B cell (primary cell): ENCODE measurements around the gene UCHL1. TPM values are rescaled to one million over a fixed set of nuclear protein-coding genes. Genes with fewer than 3 reads are reported as not detected.

Experiments used
- ATAC-seq: fragments of 200-7000 bp; cut with Tn5 transposase; one replicate; pipeline ENCODE4 v1.10.0; 2021; ENCODE audit warnings: low read depth, mild to moderate bottlenecking, moderate number of reproducible peaks, moderate library complexity
- CTCF ChIA-PET: fragments of 350-600 bp; sonication (Branson Sonifier 250); formaldehyde crosslinking; loops from one replicate; lab custom pipeline; 2021; ENCODE audit warnings: antibody characterized with exemption, inconsistent platforms; lab: Charles Lee
- POLR2A ChIA-PET: fragments of 350-600 bp; sonication (Branson Sonifier 250); formaldehyde crosslinking; loops from one replicate; lab custom pipeline; 2021; ENCODE audit warnings: antibody characterized with exemption; lab: Charles Lee
- DNase-seq: peaks from one replicate; pipeline ENCODE4 v3.0.0; 2013
- H2AFZ ChIP-seq: 2 replicates; pipeline ENCODE4 v1.6.1; 2012; ENCODE audit warnings: mild to moderate bottlenecking, low read depth, low read length; ENCODE audit not compliant: insufficient read depth, poor library complexity, severe bottlenecking
- H3K27ac ChIP-seq, 2 donors: 1 replicate in 1 of 2; 2 replicates in 1 of 2; pipeline ENCODE4 v1.5.1; 2012 to 2013; ENCODE audit warnings: low read length in 2 of 2, mild to moderate bottlenecking in 2 of 2, moderate library complexity in 1 of 2
- H3K27me3 ChIP-seq, 4 experiments: fragments of 200-600 bp in 1 of 4; sonication (generic) in 1 of 4; replicated peaks in 1 of 4; 1 replicate in 2 of 4; 2 replicates in 2 of 4; pipeline versions ENCODE4 v1.6.1 to v1.7.0; 2013 to 2016; ENCODE audit warnings: low read length in 3 of 4, mild to moderate bottlenecking in 2 of 4, mixed read lengths in 1 of 4, moderate library complexity in 1 of 4; ENCODE audit not compliant: insufficient read depth in 4 of 4, control insufficient read depth in 3 of 4; ENCODE audit errors: control extremely low read depth in 1 of 4
- H3K36me3 ChIP-seq, 2 experiments: replicated peaks in 1 of 2; 1 replicate in 1 of 2; 2 replicates in 1 of 2; pipeline versions ENCODE4 v1.6.1 to v1.7.1; 2013; ENCODE audit warnings: low read length in 1 of 2; ENCODE audit not compliant: insufficient read depth in 2 of 2, control insufficient read depth in 1 of 2; ENCODE audit errors: control extremely low read depth in 1 of 2, extremely low read depth in 1 of 2
- H3K4me1 ChIP-seq, 2 donors: fragments of 200-600 bp in 1 of 2; sonication (generic) in 1 of 2; 1 replicate in 1 of 2; 2 replicates in 1 of 2; pipeline versions ENCODE4 v1.5.1 to v1.6.1; 2013 to 2017; ENCODE audit warnings: low read length in 2 of 2; ENCODE audit not compliant: control insufficient read depth in 2 of 2, insufficient read depth in 2 of 2
- H3K4me2 ChIP-seq: replicated peaks from 2 replicates; pipeline ENCODE3; 2012; ENCODE audit warnings: mild to moderate bottlenecking, low read depth, low read length; ENCODE audit not compliant: poor library complexity, severe bottlenecking
- H3K4me3 ChIP-seq, 5 experiments: fragments of 200-600 bp in 1 of 5; sonication (generic) in 1 of 5; 1 replicate in 3 of 5; 2 replicates in 2 of 5; pipeline versions ENCODE4 v1.5.1 to v1.7.0; 2011 to 2016; ENCODE audit warnings: low read length in 4 of 5, mild to moderate bottlenecking in 4 of 5, low read depth in 2 of 5, control low read depth in 1 of 5, moderate library complexity in 1 of 5; ENCODE audit not compliant: insufficient read depth in 1 of 5; ENCODE audit errors: control extremely low read depth in 1 of 5, extremely low read depth in 1 of 5
- H3K79me2 ChIP-seq: fragments of 200-600 bp; sonication (generic); one replicate; pipeline ENCODE4 v1.6.0; 2016; ENCODE audit warnings: low read length; ENCODE audit not compliant: control insufficient read depth, insufficient read depth
- H3K9ac ChIP-seq: fragments of 200-600 bp; sonication (generic); 2 replicates; pipeline ENCODE4 v1.6.1; 2017; ENCODE audit warnings: mild to moderate bottlenecking, low read length, moderate library complexity
- H3K9me3 ChIP-seq, 3 donors: one replicate each; pipeline versions ENCODE4 v1.6.1 to v1.7.1; 2013; ENCODE audit warnings: low read length in 2 of 3; ENCODE audit not compliant: control insufficient read depth in 2 of 3, insufficient read depth in 1 of 3; ENCODE audit errors: control extremely low read depth in 1 of 3
- H4K20me1 ChIP-seq: 2 replicates; pipeline ENCODE4 v1.6.0; 2012; ENCODE audit warnings: mild to moderate bottlenecking, low read length; ENCODE audit not compliant: insufficient read depth, control insufficient read depth, poor library complexity, severe bottlenecking
- H3K27ac Mint-ChIP-seq: one replicate; pipeline ENCODE4 v1.8.0; 2021; ENCODE audit warnings: mixed read lengths
- H3K27me3 Mint-ChIP-seq: one replicate; pipeline ENCODE4 v1.8.0; 2021; ENCODE audit warnings: mixed read lengths
- H3K4me1 Mint-ChIP-seq: one replicate; pipeline ENCODE4 v1.8.0; 2021; ENCODE audit warnings: mixed read lengths
- H3K4me3 Mint-ChIP-seq: one replicate; pipeline ENCODE4 v1.8.0; 2021; ENCODE audit warnings: mixed read lengths
- H3K9me3 Mint-ChIP-seq: one replicate; pipeline ENCODE4 v1.8.0; 2022; ENCODE audit warnings: mixed read lengths; ENCODE audit not compliant: insufficient read depth
- EZH2 ChIP-seq: IDR thresholded peaks from 2 replicates; pipeline ENCODE4 v1.6.1; 2012; ENCODE audit warnings: borderline replicate concordance, low read depth, mild to moderate bottlenecking, moderate library complexity, low read length; ENCODE audit not compliant: insufficient read depth, poor library complexity, severe bottlenecking
- WGBS: methylation state at CpG from one replicate; pipeline ENCODE4 v1.1.5; 2013; ENCODE audit warnings: missing lambda C conversion rate; ENCODE audit not compliant: insufficient coverage; 5-methylcytosine and 5-hydroxymethylcytosine counted together
- intact Hi-C: fragments of 100-400 bp; cut with micrococcal nuclease; formaldehyde crosslinking; loops from one replicate; pipeline ENCODE4 v1.10.0; 2022
- polyA plus RNA-seq: library from polyadenylated mRNA; depleted of rRNA; stranded (reverse); fragments of >200 nt; gene quantifications from 2 replicates; pipeline ENCODE4 v1.2.3, GENCODE V29; 2012
- total RNA-seq, 2 donors: library from RNA; stranded (reverse); fragments of 120-200 nt in 1 of 2; gene quantifications; 1 replicate in 1 of 2; 2 replicates in 1 of 2; pipeline versions ENCODE4 v1.2.3 to v1.2.4, GENCODE V29; 2013 to 2022
- TF ChIP-seq, protein P1 (sequence below): fragments of 200-600 bp; IDR thresholded peaks from one replicate; pipeline ENCODE4 v1.8.0; 2022; ENCODE audit warnings: antibody characterized with exemption, mild to moderate bottlenecking

The UCHL1 gene
- total and polyA plus RNA-seq, 2 donors (not counting 1 experiment from before 2014, with no cell fraction given) = 0.47 to 0.84 TPM

DNA sequence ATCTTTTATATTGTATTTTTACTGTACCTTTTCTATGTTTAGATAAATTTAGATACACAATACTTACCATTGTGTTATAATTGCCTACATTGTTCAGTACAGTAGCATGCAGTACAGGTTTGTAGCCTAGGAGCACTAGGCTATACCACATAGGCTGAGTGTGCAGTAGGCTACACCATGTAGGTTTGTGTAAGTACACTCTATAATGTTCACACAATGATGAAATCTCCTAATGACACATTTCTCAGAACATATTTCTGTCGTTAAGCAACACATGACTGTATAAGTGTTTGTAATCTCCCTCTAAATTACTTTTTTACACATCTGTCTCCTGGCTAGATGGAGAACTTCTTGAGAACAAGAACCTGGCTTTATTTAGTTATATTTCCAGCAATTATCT, 40.3 kb downstream of the UCHL1 start:
- no peak for TF ChIP-seq EZH2
- TF ChIP-seq, protein P1, sequence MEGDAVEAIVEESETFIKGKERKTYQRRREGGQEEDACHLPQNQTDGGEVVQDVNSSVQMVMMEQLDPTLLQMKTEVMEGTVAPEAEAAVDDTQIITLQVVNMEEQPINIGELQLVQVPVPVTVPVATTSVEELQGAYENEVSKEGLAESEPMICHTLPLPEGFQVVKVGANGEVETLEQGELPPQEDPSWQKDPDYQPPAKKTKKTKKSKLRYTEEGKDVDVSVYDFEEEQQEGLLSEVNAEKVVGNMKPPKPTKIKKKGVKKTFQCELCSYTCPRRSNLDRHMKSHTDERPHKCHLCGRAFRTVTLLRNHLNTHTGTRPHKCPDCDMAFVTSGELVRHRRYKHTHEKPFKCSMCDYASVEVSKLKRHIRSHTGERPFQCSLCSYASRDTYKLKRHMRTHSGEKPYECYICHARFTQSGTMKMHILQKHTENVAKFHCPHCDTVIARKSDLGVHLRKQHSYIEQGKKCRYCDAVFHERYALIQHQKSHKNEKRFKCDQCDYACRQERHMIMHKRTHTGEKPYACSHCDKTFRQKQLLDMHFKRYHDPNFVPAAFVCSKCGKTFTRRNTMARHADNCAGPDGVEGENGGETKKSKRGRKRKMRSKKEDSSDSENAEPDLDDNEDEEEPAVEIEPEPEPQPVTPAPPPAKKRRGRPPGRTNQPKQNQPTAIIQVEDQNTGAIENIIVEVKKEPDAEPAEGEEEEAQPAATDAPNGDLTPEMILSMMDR = no peak
- peaks cover 2% of the 10 kb centered on the region for H3K27me3 Mint-ChIP-seq
- H2AFZ ChIP-seq = no peak overlapping the region
- H3K4me1 Mint-ChIP-seq = no peaks in the 10 kb centered on the region
- H3K27ac Mint-ChIP-seq = no peak overlapping the region
- no peak overlapping the region for H3K4me3 ChIP-seq
- ChIA-PET CTCF (no interaction called here), POLR2A (no interaction called here)
- no peaks in the 10 kb centered on the region for H4K20me1 ChIP-seq
- H3K27ac ChIP-seq = no peak overlapping the region
- DNase-seq = no peak
- peaks cover 1 to 20% (median 16%) of the 10 kb centered on the region in 3 donors for H3K9me3 ChIP-seq
- H3K27me3 ChIP-seq = no peaks in the 10 kb centered on the region
- H3K4me2 ChIP-seq = no peak overlapping the region
- H3K36me3 ChIP-seq = no peaks in the 10 kb centered on the region
- no peak overlapping the region for H3K4me3 Mint-ChIP-seq
- peaks cover 8% of the 10 kb centered on the region for H3K9me3 Mint-ChIP-seq
- no peak for ATAC-seq
- no peaks in the 10 kb centered on the region for H3K4me1 ChIP-seq
- no peaks in the 10 kb centered on the region for H3K79me2 ChIP-seq
- WGBS = no CpG with 5 or more reads among the region's 1 CpG
- H3K9ac ChIP-seq = no peak overlapping the region
- intact Hi-C loops = no loop called here

GRCh38 chr4:41297832-41298231, 41.1 kb downstream of the UCHL1 start:
- no peak overlapping the region for H3K9ac ChIP-seq
- H3K27ac ChIP-seq = no peak overlapping the region
- intact Hi-C loops = no loop called here
- H3K4me2 ChIP-seq = no peak overlapping the region
- no peaks in the 10 kb centered on the region for H3K4me1 ChIP-seq
- ChIA-PET POLR2A (no interaction called here), CTCF (interaction anchor here (0.9 to 1.3 kb wide), 2 partner anchors 12 to 16 kb away, joined by 3 to 5 read pairs; no protein-coding TSS in a partner anchor)
- Mint-ChIP-seq H3K4me3 (no peak overlapping the region), H3K4me1 (no peaks in the 10 kb centered on the region), H3K27me3 (peaks cover 3% of the 10 kb centered on the region), H3K9me3 (peaks cover 8% of the 10 kb centered on the region), H3K27ac (no peak overlapping the region)
- no peak overlapping the region for H2AFZ ChIP-seq
- no peaks in the 10 kb centered on the region for H4K20me1 ChIP-seq
- ATAC-seq (no peak), DNase-seq (no peak)
- no peak overlapping the region for H3K4me3 ChIP-seq
- H3K9me3 ChIP-seq = peaks cover 1 to 20% (median 16%) of the 10 kb centered on the region in 3 donors
- no peaks in the 10 kb centered on the region for H3K79me2 ChIP-seq
- TF ChIP-seq, protein P1 = no peak
- TF ChIP-seq EZH2 = no peak
- WGBS = 75% methylated on average over 1 of the region's 2 CpGs
- no peaks in the 10 kb centered on the region for H3K27me3 ChIP-seq
- H3K36me3 ChIP-seq = no peaks in the 10 kb centered on the region
